SK-N-SH (cell line): Measurements from ENCODE around the gene IL20RB.

Experiments used
- EZH2phosphoT487 ChIP-seq: fragments of 200-600 bp; sonication (generic); IDR thresholded peaks from 2 replicates; pipeline ENCODE4 v1.6.1; 2017; ENCODE audit warnings: low read depth, mixed run types, mild to moderate bottlenecking, antibody characterized with exemption, moderate library complexity, borderline replicate concordance
- FOXM1 ChIP-seq: IDR thresholded peaks from 2 replicates; pipeline ENCODE4 v1.4.0; 2012; ENCODE audit warnings: low read depth, mild to moderate bottlenecking
- JUND ChIP-seq: IDR thresholded peaks from 2 replicates; pipeline ENCODE4 v1.4.0; 2012
- NRF1 ChIP-seq: IDR thresholded peaks from 2 replicates; pipeline ENCODE4 v1.6.1; 2012; ENCODE audit warnings: low read depth, mild to moderate bottlenecking, low read length
- RAD21 ChIP-seq: IDR thresholded peaks from 2 replicates; pipeline ENCODE4 v1.6.1; 2012; ENCODE audit warnings: mild to moderate bottlenecking, low read length
- TF ChIP-seq, protein P1 (sequence below): fragments of 200-600 bp; sonication (generic); IDR thresholded peaks from 2 replicates; pipeline ENCODE4 v1.6.1; 2017; ENCODE audit warnings: antibody characterized with exemption, mild to moderate bottlenecking, moderate library complexity
- TF ChIP-seq, protein P2 (sequence below): IDR thresholded peaks from 2 replicates; pipeline ENCODE4 v1.4.0; 2012; ENCODE audit warnings: low read depth

DNA sequence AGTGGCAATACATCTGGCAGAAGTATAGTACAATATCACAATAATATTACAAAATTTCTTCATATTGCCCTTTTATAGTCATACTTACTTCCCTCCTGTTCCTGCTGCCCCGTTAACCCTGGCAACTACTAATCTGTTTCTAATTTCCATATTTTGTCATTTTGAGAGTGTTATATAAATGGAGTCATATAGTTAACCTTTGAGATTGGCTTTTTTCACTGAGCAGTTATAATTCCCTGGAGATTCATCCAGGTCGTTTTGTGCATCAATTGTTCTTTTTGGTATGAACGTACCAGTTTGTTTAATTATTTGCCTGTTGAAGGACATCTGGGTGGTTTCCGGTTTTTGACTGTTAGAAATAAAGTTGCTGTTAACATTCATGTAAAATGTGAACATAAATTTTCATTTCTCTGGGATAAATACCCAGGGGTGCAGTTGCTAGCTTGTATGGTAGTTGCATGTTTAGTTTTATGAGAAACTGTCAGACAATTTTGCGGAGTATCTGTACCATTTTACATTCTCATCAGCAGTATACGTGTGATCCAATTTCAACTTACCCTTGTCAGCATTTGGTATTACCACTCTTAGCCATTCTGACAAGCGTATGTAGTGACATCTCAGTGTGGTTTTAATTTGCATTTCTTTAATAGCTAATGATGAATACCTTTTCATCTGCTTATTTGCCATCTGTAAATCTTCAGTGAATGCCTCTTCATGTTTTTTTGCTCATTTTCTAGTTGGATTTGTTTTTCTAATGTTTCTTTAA lies 32.2 kb upstream of the IL20RB start:
- TF ChIP-seq JUND (no peak), NRF1 (no peak), RAD21 (no peak), FOXM1 (no peak), EZH2phosphoT487 (no peak)
- TF ChIP-seq, protein P1, sequence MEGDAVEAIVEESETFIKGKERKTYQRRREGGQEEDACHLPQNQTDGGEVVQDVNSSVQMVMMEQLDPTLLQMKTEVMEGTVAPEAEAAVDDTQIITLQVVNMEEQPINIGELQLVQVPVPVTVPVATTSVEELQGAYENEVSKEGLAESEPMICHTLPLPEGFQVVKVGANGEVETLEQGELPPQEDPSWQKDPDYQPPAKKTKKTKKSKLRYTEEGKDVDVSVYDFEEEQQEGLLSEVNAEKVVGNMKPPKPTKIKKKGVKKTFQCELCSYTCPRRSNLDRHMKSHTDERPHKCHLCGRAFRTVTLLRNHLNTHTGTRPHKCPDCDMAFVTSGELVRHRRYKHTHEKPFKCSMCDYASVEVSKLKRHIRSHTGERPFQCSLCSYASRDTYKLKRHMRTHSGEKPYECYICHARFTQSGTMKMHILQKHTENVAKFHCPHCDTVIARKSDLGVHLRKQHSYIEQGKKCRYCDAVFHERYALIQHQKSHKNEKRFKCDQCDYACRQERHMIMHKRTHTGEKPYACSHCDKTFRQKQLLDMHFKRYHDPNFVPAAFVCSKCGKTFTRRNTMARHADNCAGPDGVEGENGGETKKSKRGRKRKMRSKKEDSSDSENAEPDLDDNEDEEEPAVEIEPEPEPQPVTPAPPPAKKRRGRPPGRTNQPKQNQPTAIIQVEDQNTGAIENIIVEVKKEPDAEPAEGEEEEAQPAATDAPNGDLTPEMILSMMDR, result no peak
- TF ChIP-seq, protein P2, sequence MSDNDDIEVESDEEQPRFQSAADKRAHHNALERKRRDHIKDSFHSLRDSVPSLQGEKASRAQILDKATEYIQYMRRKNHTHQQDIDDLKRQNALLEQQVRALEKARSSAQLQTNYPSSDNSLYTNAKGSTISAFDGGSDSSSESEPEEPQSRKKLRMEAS, result no peak
